Measurements from ENCODE around the gene FUT8.

FUT8 gene

GRCh38 chr14:65412856-65413738 lies 567 bp downstream of the FUT8 start:
- DNase-seq, result peak; percentile 23
- peak overlapping the region; percentile 70 for H3K27ac ChIP-seq

GRCh38 chr14:65413739-65414045 lies 1.2 kb downstream of the FUT8 start:
- no peak overlapping the region for H3K27ac ChIP-seq
- TF ChIP-seq, protein P1, sequence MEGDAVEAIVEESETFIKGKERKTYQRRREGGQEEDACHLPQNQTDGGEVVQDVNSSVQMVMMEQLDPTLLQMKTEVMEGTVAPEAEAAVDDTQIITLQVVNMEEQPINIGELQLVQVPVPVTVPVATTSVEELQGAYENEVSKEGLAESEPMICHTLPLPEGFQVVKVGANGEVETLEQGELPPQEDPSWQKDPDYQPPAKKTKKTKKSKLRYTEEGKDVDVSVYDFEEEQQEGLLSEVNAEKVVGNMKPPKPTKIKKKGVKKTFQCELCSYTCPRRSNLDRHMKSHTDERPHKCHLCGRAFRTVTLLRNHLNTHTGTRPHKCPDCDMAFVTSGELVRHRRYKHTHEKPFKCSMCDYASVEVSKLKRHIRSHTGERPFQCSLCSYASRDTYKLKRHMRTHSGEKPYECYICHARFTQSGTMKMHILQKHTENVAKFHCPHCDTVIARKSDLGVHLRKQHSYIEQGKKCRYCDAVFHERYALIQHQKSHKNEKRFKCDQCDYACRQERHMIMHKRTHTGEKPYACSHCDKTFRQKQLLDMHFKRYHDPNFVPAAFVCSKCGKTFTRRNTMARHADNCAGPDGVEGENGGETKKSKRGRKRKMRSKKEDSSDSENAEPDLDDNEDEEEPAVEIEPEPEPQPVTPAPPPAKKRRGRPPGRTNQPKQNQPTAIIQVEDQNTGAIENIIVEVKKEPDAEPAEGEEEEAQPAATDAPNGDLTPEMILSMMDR (IDR thresholded peaks at IDR 0.05; ENCODE audit: low read depth, low read length), result no peak
- no peaks in the 10 kb centered on the region for H3K9me3 ChIP-seq (ENCODE audit: severe bottlenecking)
- H3K4me3 ChIP-seq (ENCODE audit: low read depth, low read length), result peak overlapping the region; percentile 98
- no peaks in the 10 kb centered on the region for H3K27me3 ChIP-seq (ENCODE audit: insufficient read depth, low read depth, severe bottlenecking)
- no peaks in the 10 kb centered on the region for H3K36me3 ChIP-seq
- DNase-seq, result no peak

More at GRCh38 chr14:65412856-65413738, 567 bp downstream of the FUT8 start:
- TF ChIP-seq, protein P1 (IDR thresholded peaks at IDR 0.05; ENCODE audit: low read depth, low read length), result peak; percentile 13; the same call in 1 of the 2 replicates
- Histone ChIP-seq H3K4me3 (ENCODE audit: low read depth, low read length) (peak overlapping the region; percentile 98), H3K27me3 (ENCODE audit: insufficient read depth, low read depth, severe bottlenecking) (no peaks in the 10 kb centered on the region), H3K36me3 (no peaks in the 10 kb centered on the region), H3K9me3 (ENCODE audit: severe bottlenecking) (no peaks in the 10 kb centered on the region)

DNA sequence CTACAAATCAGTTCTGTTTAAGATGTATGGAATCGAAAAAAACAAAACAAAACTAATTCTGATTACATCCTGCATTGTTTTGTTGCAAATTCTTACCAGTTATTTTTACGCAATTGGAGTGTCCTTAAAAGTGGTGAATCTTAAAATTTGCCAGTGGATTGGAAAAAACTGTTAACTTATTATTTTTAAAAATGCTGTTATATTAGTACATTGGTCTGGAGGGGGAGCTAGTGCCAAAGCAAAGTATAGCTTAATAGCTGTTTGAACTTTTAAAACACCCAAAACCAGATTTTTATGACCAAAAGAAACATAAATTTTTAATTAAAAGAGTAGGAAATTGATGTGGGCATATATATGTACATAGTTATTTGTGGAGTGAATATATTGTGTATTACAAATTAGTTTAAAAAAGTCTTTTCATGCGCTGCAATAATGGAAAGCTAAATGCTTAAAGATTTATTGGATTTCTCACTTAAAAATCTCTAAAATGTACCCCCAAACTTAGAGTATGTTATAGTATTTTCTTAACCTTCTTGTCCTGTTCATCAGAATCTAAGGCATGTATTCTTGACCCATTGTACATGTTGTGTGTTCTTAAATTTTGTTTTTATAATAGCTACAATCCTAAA lies 2.5 kb downstream of the FUT8 start:
- Histone ChIP-seq H3K27ac (no peak overlapping the region), H3K27me3 (ENCODE audit: insufficient read depth, low read depth, severe bottlenecking) (no peaks in the 10 kb centered on the region), H3K9me3 (ENCODE audit: severe bottlenecking) (no peaks in the 10 kb centered on the region), H3K36me3 (no peaks in the 10 kb centered on the region), H3K4me3 (ENCODE audit: low read depth, low read length) (no peak overlapping the region)
- DNase-seq, result no peak
- TF ChIP-seq, protein P1 (IDR thresholded peaks at IDR 0.05; ENCODE audit: low read depth, low read length), result 0 out of 2 replicates have a peak, but pooled peaks have one; percentile 10

GRCh38 chr14:65415613-65416012 lies 3.1 kb downstream of the FUT8 start:
- H3K27me3 ChIP-seq (ENCODE audit: insufficient read depth, low read depth, severe bottlenecking), result no peaks in the 10 kb centered on the region
- TF ChIP-seq, protein P1 (IDR thresholded peaks at IDR 0.05; ENCODE audit: low read depth, low read length), result no peak
- no peaks in the 10 kb centered on the region for H3K36me3 ChIP-seq
- no peak for DNase-seq
- no peaks in the 10 kb centered on the region for H3K9me3 ChIP-seq (ENCODE audit: severe bottlenecking)
- H3K27ac ChIP-seq, result no peak overlapping the region
- no peak overlapping the region for H3K4me3 ChIP-seq (ENCODE audit: low read depth, low read length)

GRCh38 chr14:65419593-65420252 lies 7.2 kb downstream of the FUT8 start:
- TF ChIP-seq, protein P1 (IDR thresholded peaks at IDR 0.05; ENCODE audit: low read depth, low read length), result no peak
- Histone ChIP-seq H3K27ac (no peak overlapping the region), H3K4me3 (ENCODE audit: low read depth, low read length) (no peak overlapping the region), H3K9me3 (ENCODE audit: severe bottlenecking) (no peaks in the 10 kb centered on the region), H3K27me3 (ENCODE audit: insufficient read depth, low read depth, severe bottlenecking) (no peaks in the 10 kb centered on the region), H3K36me3 (no peaks in the 10 kb centered on the region)
- no peak for DNase-seq
